NCI-H146 (cell line): ENCODE measurements around the gene HPSE2.
"Not testable (repeated sequence)": the region's sequence is repeated elsewhere in the genome, so short reads cannot be mapped to it uniquely, and the experiment has no call there.

Experiments used
- DNase-seq: peaks from one replicate; lab custom pipeline; 2025; lab: John Stamatoyannopoulos, UW

Gene HPSE2

DNA sequence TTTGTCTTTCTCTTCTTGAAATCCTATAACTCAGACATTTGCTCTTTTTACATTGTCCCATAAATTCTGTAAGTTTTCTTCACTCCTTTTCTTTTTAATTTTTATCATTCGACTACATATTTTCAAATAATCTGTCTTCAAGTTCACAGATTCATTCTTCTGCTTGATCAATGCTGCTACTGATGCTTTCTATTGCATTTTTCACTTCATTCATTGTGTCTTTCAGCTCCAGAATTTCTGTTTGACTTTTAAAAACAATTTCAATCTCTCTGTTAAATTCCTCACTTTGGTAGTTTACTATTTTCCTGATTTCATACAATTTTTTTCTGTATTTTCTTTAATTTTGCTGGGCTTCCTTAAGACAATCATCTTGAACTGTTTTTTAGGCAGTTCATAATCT lies 230.4 kb downstream of the HPSE2 start:
- DNase-seq = no peak

DNA sequence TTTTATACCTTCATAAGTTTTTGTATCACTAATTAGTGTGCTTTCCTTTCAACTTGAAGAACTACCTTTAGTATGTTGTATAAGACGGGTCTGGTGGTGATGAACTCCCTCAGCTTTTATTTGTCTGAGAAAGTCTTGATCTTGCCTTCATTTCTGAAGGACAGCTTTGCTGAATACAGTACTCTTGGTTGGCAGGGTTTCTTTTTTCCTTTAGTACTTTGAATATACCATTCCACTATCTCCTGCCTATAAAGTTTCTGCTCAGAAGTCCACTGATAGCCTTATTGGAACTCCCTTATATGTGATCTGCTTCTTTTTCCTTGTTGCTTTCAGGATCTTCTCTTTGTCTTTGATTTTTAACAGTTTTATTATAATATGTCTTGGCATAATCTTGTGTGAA lies 230.9 kb downstream of the HPSE2 start:
- no peak for DNase-seq

DNA sequence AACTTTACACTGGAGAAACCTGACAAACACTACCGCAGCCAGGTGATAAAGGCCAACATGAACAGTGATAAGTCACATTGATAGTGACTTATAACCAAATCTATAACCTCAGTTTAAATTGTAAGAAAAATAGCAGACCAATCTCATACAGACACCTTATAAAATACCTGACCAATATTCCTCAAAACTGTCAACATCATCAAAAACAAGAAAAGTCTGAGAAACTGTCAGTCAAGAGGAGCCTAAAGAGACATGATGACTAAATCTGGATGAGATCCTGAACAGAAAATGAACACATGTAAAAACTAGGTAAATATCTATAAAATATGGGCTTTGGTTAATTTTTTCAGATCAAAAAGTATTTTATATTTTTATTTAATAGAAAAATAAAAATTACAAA lies 233.3 kb downstream of the HPSE2 start:
- no peak for DNase-seq

DNA sequence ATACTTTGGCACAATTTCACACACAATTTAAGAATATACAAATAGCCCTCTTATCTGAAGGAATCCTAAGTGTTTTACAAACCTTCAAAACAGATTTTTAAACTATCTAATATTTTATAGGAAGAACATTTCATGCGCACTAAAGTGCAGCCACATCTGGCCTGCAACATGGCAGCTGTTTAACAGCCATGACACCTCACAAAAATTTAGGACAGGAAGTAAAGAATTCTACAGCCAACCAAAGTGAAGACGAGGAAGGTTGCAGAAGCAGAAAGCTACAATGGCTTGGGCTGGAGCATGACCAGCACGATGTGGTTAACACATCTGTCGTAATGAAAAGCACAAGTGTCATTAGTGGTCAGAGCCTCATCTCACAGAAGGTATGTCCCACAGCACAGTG lies 238.1 kb downstream of the HPSE2 start:
- DNase-seq = no peak

DNA sequence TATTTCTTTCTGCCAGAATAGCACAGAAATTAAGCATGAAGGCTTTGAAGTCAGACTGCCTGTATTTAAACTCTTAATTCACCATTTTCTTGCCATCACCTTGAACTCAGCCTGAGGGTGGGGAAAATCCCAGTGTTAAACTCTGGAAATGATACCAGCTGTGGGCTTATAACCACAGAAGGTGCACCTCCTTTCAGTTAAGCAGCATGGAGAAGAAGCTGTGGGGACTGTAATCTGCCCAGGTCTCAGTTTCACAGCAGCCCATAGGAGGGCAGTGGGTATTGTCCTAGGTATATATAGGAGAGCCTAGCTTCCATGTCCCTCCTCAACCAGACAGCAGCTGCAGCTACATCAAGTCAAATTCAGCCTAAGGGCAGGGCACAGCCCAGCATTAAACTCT lies 241.6 kb downstream of the HPSE2 start:
- no peak for DNase-seq

DNA sequence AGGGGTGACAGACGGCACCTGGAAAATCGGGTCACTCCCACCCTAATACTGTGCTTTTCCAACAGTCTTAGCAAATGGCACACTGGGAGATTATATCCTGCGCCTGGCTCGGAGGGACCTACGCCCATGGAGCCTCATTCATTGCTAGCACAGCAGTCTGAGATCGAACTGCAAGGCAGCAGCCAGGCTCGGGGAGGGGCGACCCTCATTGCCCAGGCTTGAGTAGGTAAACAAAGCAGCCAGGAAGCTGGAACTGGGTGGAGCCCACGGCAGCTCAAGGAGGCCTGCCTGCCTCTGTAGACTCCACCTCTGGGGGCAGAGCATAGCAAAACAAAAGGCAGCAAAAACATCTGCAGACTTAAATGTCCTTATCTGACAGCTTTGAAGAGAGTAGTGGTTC lies 251.9 kb downstream of the HPSE2 start:
- DNase-seq = not testable (repeated sequence)

DNA sequence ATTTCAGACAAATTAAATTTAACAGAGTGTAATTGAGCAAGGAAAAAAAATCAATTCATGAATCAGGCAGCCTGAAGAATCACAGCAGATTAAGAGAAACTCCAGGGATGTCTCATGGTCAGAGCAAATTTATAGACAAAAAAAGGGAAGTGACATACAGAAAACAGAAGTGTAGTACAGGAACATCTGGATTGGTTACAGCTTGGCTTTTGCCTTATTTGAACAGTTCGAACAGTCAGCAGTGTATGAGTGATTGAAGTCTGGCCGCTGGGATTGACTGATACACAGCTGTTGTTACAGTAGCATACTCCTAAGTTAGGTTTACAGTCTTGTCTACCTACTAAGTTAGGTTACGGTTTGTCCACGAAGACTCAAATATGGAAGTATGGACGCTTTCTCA lies 255.3 kb downstream of the HPSE2 start:
- no peak for DNase-seq

DNA sequence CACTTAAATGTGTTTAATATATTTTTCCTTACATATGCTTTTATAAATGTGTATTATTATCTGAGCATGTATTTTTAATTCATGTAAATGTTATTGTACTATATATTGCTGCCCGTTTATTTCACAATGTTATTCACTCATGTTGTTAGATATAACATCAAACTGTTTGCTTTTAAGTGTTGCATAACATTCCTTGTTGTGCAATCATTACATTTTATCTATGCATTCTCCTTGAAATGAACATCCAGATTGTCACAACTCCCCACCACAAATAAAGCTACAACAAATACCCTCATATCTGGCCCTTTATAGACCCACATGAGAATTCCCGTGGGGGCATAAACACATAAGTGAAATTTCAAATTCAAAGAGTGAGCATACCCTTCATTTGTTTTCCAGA lies 264.2 kb downstream of the HPSE2 start:
- DNase-seq = no peak

DNA sequence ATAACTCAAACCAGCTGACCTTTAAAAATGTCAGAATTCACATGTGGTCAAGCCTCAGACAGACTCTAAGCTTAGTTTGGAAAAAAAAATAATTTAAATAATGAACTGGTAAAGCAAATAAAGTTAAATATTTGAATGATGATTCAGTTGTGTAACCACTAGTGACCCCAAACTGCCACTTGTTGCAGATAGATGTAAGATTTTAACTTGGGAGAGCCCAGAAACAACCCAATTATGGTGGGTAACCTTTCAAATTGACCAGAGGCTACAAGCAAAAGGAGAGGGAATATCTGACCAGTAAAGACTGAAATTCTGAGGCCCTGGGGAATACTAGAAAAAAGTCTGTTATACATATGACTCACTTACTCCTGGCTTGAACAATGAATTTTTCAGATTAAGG lies 268.1 kb downstream of the HPSE2 start:
- DNase-seq = no peak

DNA sequence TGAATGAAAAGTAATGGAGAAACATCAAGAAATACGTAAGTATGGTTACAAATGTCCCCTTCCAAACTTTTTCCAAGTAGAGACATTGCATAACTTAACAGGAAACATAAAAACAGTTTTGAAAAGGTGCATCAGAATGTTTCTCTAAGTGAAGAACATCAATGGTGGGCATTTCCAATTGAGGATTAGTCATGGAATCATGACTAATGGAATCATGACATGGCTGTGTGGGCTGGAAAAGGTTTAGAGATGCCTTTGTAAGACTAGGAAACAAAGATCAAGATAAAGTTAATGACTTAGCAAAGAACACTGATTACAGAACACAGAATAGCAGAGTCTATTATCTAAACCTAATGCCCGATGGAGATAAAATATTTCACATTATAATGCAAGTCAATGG lies 272.0 kb downstream of the HPSE2 start:
- DNase-seq = no peak

DNA sequence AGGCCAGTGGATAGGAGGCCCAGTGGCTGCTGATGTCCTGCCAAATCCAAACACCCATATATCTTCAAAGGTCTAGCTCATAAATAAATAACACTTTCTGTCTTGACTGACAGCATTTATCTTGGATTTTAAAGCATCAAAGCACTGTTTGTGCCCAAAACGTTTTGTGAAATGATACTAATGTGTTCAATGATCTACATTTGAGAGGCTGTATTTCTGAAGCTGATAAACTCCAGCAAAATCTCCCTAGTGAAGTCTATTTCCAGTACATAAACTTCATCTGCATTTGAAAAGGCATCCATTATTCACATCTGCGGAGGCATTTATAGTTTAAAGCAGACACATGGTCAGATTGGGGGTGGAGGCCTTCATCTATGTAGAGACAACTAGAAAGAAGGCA lies 276.3 kb downstream of the HPSE2 start:
- DNase-seq = no peak

DNA sequence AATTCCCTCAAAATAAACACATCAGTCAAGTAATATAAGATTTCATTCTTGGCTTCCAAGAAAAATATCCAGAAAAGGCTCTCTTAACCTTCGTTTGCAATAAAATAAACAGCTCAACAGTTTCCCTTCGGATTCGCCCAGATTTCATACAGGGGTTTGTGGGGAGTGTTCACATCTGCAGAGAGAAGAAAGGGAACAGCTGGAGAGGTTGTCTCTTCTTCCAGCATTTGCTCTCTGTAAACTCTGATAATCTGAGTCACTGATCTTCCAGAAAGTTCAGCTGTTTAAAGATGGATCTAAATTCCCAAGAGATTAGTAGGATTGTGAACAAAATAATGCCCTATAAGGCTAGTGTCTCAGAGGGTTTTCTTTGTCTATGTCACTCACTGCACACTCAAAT lies 277.9 kb downstream of the HPSE2 start:
- no peak for DNase-seq

DNA sequence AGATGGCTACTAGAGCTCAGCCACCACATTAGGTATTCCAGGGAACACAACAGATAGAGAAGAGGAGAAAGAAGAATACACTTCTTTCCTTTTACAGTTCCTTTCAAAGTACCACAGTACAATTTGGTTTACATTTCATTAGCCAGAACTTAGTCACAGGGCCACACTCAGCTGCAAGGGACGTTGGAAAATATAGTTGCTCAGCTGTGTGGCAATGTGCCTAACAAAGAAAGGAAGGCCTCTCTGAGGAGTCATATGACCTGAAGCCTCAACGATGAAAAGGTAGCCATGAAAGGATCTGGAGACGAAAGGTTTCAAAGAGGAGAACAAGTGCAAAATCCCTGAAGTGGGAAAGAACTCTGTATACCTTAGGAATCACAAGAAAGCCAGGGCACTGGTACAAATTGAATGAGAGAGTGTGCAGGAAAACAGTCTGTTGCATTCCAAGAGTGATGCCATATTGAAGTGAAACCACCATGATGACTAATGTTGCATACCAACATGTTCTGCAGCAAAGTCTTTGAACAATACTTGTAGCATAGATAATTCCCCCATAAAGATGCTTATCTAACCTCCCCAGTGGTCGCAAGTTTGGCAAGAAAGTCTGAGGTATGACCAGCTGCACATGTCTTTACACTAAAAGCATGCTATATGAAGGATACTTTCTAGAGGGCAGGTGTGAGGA lies 278.9 kb downstream of the HPSE2 start:
- no peak for DNase-seq

DNA sequence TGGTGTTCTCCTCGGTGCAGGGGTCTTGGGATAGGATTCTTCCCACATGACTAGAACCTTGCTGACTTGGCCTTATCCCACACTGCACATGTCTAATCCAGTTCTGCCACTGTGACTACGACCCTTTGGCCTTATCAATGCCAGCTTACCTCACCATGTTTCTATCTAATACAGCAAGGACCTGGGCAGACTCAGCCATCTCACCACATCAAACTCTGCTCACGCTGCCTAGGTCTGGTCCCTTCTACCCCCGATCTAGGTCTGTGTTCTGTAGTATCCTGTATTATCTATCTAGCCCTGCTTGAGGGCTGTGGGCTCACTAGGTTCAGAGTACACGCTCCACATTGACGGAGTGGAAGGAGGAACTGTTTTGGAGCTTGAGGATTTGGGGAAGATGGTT lies 282.4 kb downstream of the HPSE2 start:
- DNase-seq = no peak

DNA sequence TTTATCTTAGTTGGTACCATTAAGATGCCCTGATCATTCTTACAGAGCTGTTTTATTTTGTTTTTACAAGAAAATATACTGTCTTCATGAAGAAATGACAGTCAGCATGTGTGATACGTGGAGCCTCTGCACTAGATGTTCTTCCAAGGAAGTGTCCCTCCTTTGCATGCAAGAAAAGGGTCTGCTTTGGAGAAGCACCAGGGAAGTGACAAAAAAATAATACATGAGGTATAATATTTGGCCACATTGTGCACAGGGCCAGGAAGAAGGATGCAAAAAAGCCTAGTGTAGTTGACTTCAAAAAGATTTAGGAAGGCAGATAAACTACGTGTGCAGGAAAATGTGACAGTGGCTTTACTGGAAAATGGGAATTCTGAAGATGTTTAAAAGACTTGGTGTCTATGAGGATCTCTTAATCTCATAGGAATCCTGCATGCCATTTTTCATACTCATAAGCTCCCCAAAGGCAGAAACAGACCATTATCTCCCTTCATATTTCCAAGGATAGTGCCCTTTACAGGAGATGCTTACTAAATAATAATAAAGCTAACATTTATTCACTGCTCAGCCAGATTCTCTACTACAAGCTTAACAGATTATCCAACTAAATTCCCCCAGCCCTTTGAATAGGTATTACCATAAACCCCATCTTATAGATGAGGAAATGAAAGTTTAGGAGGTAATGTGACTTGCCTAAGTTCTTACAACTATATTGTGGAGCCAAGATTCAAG lies 284.2 kb downstream of the HPSE2 start:
- DNase-seq = no peak

DNA sequence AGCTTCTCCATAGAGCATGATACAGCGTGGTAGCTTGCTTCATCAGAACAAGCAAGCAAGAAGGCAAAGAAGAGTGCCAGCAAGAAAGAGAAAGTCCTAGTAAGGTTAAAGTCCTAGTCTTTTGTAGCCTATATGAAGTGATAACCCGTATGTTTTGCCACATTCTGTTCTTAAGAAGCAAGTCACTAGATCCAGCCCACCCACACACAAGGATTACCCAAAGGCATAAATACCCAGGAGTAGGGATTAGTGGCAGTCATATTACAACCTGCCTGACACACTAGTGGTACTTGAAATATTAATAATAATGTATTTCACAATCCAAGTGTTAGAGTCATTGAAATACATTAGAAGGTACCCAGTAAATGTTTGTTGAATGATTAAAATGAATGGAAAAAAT lies 285.5 kb downstream of the HPSE2 start:
- no peak for DNase-seq

DNA sequence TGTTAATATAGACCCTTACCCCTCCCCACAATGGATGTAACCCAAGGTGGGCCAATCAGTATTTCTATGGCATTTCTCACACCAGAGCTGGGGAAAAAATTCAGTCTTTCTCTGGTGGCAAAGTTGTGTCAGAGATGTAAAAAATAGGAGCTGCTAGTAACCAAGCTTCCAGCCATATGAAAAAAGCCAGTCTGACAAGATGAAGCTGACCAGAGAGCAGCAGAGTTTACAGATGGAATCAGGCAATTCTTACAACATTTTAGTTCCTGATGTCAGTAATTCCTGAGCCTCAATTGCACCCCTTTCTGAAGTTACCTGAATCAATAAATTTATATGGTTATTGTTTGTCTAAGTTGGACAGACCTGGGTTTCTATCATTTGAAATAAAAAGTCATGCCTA lies 286.3 kb downstream of the HPSE2 start:
- DNase-seq = no peak

DNA sequence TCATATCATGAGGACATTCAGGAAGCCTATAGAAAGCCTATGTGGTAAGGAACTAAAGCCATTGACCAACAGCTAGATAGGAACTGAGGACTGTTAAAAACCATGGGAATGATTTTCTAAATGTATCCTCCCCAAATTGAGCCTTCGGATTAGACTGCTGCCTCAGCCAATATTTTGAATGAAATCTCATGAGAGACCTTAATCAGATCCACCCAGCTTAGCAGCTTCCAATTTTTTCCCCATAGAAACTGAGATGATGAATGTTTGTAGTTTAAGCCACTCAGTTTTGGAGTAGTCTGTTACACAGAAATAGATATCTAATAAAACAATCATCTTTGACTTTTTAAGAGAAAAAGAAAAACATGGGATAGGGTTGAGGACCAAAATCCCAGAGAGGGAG lies 292.0 kb downstream of the HPSE2 start:
- DNase-seq = no peak

DNA sequence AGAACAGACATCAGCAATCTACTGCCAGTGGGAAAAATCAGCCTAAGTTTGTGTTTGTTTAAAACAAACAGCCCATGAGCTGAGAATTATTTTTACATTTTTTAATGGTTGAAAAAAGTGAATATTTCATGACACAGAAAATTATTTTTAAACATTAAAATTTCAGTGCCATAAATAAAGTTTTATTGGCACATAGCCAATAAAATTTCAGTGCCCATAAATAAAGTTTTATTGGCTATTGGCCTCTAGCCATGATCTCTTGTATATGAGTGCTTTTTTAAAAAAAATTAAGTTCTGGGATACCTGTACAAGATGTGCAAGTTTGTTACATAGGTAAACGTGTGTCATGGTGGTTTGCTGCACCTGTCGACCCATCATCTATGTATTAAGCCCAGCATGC lies 305.9 kb downstream of the HPSE2 start:
- DNase-seq = no peak

DNA sequence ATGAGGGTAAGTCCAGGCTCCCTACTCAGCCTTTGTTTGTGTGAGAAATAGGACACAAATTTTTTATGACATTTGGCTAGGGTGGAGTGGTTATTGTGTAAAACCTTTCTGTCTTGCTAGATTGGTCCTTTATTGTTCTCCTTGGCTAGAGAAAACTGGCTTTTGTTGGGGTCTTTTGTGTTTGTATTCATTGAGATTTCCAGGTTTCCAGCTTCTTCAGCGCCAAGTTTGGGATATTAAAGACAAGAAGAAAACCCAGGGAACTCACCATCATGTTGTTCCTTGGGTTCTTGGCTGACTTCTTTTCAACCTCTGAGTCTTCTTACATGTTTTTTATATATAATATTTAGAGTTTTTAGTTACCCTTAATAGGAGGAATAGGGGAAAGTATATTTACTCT lies 310.0 kb downstream of the HPSE2 start:
- DNase-seq = no peak

DNA sequence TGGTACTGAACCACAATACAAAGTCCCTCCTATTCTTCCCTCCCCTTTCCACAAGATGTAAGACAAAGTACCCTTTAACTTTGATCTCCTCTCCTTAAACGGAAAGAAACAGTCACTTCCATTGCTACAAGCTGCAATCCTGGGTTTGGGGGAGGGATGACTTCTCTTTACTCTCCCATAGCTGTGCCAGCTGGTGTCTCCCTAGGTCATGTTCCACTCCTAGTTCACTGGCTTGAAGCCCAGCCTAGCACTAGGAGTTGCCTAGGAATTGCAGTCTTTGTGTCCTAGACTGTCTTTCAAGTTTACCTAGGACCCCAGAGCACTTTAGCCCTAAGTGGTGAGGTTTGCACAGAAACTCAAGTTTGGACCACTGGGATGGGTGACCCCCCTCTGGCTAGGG lies 311.1 kb downstream of the HPSE2 start:
- no peak for DNase-seq

DNA sequence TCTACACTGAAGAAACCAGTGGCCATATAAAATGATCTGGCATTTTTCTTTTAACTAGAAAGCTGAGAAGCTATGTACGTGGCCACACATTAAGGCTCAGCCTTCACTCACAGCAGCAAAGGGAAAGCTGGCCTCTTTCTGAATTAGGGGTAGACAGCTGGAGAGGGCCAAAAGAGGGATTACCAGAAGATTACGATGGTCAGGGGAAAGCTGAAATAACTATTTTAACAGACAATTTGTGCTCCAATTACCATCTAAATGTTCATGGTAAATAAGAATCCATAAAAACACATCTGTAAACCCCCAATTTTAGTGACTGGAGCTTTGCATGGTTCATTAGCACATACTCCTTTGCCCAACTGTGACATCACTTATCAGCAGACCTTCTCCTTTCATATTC lies 314.3 kb downstream of the HPSE2 start:
- no peak for DNase-seq

DNA sequence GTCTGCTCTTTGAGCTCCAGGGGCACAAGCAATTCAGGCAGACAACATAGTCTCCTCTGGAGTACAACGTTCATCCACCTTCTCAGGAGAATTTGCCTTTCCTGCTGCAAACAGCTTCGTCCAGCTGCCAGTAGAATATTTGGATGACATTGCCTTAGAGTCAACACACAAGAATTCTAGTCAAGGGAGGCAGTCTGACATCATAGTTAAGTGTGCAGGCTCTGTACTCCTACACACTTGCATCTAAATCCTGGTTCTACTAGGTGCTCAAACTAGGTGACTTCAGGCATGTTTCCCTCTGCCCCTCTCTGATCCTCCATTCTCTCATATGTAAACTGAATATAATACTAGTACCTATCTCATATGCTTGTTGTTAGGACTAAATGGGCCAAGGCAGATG lies 314.8 kb downstream of the HPSE2 start:
- no peak for DNase-seq

DNA sequence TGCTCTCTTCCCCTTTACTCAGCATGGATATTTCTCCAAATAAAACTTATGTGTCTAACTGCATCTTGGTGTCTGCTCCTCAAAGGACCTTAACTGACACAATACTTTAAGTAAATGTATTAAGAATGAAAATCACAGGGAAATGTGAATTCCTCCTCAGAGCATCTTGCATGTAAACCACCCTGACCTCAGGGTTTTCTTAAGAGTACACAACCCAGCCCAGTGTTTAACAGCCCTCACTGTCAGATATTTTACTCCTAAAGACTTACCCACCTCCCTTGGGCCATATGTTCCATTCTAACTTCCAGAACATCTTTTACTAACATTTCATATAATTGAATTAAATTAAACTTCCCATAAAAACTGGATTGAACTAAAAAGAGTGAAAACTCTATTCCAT lies 315.3 kb downstream of the HPSE2 start:
- DNase-seq = no peak
